Measurements from ENCODE around the gene M1AP.

The M1AP gene

DNA sequence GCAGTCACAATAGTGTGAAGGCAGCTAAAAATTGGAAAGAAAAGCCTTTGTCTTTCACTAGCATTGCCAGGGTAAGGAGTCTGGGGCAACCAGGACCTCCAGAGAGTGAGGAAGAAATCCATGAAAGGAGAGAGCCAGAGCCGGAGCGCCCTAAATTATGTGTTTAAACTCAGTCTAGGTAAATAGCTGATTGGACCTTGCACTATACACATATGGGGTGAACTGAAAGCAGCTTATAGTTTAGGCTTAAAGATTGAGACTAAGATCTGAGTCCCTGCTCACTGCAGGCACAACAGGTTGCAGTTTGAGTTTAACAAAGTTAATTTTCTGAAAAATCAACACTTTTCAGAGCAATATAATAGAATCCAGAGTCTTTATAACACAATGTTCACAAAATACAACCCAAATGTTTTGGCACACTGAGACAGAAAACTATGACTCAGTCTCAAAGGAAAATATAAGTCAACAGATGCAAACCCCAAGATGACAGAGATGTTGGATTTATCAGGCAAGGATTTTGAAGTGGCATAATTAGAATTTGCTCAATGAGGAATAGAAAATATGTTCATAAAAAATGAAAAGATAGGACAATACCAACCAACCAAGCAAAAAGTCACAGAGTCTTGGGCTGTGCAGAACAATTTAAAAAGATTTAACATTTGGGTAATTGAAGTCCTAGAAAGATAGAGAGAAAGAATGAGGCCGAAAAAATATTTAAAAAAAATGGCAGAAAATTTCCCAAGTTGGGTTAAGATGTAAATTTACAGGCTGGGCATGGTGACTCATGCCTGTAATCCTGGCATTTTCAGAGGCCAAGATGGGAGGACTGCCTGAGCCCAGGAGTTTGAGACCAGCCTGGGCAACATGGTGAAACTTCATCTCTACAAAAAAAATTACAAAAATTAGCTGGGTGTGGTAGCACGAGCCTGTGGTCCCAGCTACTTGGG lies 54.0 kb downstream of the M1AP start:
- no peak for DNase-seq

DNA sequence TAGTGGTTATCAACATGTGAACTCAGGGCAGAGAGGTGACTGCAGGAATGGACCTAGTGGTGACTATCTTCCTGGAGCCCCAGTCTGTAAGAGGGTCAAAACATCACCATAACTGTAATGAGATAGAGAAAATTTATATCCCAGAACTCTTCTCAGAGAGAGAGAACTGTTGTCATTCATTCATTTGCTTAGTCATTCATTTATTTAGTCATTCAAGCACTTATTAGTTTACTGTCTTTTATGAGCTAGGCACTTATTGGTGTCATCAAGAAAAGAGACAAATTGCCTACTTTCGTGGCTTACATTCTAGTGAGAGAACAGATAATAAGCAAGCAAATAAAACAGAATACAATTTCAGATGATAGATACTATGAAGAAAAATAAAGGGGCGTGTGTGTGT lies 59.5 kb downstream of the M1AP start:
- DNase-seq, result no peak

DNA sequence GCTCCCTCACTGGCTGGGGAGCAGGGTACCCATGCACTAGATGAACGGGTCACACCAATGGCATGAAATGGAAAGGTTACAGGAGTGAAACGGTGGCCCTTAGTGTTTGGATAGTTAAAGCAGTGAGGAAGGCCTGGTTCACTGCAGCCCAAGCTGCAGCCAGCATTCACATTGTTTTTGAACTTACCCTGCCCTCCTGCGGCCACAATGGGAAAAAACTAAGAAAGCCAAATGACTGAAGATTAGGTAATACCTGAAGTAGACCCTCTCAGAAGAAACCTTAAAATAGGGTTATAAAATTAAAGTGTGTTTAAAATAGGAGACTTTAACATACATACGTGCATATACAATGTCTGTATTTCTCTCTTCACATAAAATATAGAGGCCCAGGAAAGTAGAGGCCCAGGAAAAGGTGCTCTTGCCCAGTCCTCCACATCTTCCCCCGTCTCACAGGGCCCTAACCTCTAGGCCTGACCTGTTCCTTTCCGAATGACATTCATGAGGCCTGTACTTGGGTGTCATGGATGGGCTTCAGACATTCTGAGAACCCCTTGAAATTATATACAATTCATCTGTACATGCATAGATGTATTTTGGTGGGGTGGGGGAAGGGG lies 60.4 kb downstream of the M1AP start:
- peak; percentile 82 for DNase-seq

GRCh38 chr2:74585406-74586185 lies 62.5 kb downstream of the M1AP start:
- DNase-seq, result peak; percentile 36

GRCh38 chr2:74584088-74584645 lies 64.0 kb downstream of the M1AP start:
- no peak for DNase-seq

DNA sequence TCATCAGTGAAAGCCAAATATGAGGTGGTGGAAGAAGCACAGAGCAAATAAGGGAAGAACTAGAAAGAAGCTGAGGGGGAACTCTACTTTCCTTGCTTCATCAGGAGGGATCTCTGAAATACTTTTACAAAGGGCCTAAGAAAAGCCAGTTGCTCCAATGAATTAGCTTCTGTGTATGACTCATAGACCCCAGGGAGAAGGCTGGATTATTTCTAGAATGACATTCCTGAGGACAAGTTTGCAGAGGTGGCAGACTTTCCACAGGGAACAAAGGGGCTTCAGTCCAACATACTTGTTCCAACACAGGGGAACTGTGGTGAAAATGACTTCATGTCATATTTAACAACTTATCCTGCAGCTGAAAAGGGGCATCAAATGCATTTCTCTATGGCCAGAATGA lies 64.6 kb downstream of the M1AP start:
- no peak for DNase-seq

- no peak for DNase-seq
Measured at GRCh38 chr2:74582184-74582583, 65.9 kb downstream of the M1AP start.

DNA sequence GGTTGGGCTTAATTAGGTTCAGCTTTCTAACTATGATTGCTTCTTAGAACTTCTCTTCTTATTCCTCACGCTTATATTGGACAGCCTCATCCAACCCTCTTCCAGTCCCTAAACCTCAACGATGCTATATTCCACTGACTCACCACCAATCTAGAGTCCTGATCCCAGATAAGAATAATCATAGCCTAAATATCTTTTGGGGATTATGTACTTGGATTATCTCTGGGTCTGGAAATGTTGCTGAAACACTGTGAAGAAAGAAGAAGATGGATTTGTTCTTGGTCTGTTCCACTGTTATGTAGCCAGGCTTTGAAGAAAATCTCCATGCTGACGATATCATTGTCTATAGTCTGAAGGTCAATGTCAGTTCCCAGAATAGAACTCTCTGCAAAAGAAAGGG lies 66.7 kb downstream of the M1AP start:
- DNase-seq, result no peak

DNA sequence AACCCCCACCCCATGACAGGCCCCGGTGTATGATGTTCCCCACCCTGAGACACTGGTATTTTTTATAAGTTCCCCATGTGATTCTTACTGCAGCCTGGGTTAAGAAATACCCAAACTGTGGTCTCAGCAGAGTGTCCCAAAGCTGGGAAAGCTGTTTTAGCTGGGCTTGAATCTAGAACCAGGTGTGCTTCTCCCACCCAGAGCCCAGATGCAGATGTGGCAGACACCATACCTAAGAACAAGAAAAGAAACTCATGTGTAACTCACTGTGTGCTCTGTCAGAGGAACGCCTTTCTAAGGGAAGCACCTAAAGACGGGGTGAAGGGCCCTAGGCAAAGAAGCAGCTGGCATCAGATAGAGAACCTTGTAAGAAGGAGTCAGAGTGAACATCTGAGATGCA lies 69.7 kb downstream of the M1AP start:
- no peak for DNase-seq

DNA sequence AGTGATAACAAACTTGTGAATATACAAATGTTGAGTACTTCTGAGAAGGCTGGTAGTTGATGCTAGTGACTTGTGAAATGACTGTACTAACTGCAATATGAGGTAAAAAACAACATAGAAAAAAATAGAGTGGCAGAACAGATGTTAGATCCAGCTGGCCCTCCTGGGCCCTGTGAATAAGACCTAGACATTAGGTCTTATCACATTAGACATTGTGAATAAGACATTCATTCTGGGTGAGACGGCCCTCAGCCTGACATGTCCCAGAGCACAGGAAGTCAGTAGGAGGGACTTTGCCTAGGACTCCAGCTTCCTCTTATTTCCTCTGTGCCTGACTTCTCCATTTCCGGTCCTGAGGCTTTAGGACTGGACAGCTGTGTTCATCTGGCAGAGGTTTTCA lies 70.7 kb downstream of the M1AP start:
- no peak for DNase-seq

DNA sequence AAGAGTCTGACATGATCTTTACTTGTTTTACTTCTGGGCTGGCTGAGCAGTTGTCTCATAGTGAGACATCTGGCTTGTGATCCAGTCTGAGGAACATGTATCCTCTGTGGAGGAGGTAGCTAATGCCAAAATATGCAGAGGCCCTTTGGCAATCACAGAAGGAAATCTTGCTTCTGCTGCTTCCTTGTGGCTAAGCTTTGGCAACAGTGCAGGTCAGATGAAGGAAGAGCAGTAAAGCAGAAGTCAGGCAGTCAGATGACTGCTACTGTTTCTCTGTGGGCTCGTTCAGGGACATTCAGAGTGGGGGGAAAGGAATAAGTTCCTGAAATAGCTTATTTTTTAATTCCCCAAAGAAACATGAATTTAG lies 71.3 kb downstream of the M1AP start:
- DNase-seq, result peak; percentile 69

GRCh38 chr2:74576211-74576862 lies 71.8 kb downstream of the M1AP start:
- DNase-seq, result no peak

DNA sequence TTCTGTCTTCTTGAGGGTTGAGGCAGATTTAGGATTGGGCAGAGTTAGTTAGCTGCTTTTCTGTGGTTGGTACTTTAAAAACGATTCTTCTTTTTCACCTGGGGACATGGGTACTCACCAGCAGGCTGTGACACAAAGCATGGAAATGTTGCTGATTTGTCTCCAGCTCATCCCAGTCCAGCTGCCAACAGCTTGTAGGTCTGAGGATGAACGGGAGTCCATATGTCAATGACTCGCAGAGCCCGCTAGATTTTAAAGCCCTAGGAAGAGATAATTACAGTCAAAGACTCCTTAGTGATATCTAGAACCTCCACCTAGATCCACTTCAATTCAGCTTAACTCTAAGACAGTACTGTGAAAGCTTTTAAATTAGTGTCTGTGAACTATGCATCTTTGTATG lies 72.8 kb downstream of the M1AP start:
- DNase-seq, result no peak

- no peak for DNase-seq
Measured at GRCh38 chr2:74573747-74574562, 74.2 kb downstream of the M1AP start.

GRCh38 chr2:74572178-74572925 lies 75.8 kb downstream of the M1AP start:
- no peak for DNase-seq

DNA sequence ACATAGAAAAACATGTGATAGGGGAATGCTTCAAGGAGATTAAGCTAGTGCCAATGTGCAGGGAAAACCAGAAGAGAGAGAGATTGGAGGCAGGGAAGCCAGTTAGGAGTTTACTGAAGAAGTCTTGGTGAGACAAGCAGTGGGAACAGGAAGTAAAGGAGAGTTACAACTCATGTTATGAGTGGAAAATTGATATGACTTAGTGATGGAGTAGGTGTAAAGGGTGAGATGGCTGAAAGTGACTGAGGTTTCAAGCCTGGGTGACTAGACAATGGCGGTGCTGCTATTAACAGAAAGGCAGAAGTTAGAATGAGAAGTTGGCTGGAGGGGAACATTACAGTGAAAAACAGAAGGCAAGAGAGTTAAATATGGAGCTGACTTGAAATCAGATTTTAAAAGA lies 77.1 kb downstream of the M1AP start:
- no peak for DNase-seq

- DNase-seq, result no peak
Measured at GRCh38 chr2:74569686-74570085, 78.4 kb downstream of the M1AP start.

DNA sequence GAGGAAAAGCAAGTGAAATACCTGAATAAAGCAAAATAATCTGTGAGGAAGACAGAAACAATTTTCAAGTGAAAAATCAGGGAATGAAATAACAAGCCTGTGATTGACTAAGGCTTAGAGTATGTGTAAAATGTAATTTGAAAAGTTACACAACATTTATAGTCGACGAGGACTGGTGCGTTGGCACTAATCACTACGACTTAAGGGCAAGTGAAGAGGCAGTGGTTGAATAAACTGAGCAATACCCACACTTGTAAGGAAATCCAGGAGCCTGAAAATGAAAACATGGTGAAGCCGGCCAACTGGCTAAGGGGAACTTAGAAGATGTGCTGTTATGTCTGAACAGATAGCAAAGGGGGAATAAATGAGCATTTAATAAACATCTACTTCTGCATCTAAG lies 80.2 kb downstream of the M1AP start:
- DNase-seq, result no peak

DNA sequence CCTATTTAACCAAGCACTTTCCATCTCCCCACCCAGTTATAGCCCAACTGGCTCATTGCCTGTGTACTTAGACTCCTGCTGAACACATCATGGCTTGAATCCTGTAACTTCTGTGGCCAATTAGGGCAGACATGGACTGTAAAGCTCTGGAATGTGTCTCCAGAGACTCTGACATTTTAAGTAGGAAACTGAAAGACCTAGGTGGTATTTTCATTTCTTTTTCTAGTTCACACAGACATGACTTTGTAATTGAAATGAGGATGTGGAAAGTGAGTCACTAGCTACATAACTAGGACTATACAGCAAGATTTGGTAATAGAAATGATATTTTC lies 81.4 kb downstream of the M1AP start:
- peak; percentile 54 for DNase-seq

DNA sequence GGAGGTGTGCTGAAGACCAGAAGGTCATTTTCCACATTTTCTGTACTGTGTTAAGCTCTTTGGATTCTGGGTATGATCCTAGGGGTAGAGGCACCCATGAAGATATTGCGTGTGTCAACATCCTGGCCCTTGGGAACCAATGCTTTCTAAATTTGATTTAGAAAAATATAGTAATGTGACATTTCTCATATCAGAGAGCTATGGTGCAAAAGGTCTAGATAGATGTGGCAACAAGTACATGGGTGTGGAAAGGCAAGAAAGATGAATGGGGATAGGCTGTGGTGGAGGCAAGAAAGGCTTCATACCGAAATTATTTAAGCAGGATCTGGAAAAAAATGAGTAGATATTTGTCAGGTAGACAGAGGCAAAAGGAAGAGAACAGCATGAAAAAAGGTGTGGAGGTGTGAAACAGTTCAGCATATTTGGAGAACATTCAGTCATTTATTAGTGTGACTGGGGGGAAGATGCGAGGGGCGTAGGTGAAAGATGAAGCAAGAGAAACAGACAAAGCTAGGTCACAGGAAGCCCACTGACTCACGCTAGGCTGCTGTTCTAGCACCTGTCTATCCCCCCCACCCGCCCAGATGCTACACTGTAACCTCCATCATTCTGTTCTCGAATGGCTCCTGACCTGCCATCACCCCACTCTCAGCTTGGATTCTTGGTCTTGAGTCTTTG lies 81.9 kb downstream of the M1AP start:
- no peak for DNase-seq

DNA sequence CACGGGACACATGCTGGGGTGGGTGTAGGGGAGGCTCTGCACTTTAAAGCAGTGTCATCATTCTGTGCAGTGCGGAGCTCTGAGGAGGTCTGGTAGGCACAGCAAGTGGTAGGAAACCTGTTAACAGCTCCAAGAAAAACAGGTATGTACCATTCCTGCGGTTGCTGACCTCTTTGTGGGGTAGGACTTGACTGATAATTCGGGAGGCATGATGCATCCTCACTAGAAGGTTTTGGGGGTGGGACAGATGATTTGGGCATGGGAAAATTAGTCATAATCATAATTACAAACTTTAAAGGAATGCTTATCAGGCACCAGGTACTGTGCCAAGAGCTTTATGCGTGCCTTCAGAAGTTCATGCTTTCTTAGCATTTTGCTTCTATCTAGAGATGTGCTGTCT lies 83.9 kb downstream of the M1AP start:
- DNase-seq, result no peak
